ENCODE measurements around the gene BRINP3.

Gene BRINP3

DNA sequence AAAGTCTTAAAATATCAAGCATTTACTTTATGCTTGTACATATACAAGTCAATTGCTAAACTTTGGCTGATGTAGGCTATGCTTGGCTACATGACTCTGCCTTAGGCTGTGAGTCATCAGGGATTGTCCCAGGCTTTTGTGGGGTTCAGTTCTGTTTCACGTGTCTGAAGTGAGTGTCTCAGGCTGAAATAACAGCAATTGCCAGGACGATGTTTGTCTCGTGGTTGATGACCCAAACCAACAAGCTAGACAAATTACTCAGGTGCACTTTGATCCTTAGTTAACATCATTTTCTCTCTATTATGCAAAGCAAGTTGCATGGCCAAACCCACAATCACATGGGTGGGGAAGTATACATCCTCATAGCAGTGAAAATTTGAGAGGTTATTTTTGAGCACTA is 410.1 kb downstream of the BRINP3 start:
- DNase-seq, result no peak
- TF ChIP-seq, protein P1, sequence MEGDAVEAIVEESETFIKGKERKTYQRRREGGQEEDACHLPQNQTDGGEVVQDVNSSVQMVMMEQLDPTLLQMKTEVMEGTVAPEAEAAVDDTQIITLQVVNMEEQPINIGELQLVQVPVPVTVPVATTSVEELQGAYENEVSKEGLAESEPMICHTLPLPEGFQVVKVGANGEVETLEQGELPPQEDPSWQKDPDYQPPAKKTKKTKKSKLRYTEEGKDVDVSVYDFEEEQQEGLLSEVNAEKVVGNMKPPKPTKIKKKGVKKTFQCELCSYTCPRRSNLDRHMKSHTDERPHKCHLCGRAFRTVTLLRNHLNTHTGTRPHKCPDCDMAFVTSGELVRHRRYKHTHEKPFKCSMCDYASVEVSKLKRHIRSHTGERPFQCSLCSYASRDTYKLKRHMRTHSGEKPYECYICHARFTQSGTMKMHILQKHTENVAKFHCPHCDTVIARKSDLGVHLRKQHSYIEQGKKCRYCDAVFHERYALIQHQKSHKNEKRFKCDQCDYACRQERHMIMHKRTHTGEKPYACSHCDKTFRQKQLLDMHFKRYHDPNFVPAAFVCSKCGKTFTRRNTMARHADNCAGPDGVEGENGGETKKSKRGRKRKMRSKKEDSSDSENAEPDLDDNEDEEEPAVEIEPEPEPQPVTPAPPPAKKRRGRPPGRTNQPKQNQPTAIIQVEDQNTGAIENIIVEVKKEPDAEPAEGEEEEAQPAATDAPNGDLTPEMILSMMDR (IDR thresholded peaks at IDR 0.05; ENCODE audit: low read depth, low read length), result no peak
- Histone ChIP-seq H3K4me1 (no peaks in the 10 kb centered on the region), H3K9me3 (no peaks in the 10 kb centered on the region), H3K4me3 (ENCODE audit: low read depth, low read length) (no peak overlapping the region), H3K36me3 (no peaks in the 10 kb centered on the region), H3K27me3 (no peaks in the 10 kb centered on the region)

DNA sequence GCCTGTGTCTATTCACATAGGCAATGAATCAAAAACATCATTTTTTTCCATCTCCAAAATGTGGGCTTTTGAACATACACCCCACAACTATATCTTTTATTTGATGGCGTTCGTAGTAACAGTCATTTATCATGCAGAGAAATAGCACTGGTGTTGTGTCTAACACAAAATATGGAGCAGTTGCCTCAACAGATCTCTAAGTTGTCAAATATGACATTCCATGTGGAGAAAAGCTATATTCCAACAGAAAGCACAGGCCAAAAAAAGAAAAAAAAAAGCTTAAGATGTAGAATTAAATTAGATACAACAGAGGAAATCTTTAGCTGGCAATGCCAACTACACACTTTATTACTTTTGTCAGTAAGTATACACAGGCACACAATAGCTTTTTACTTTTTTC is 411.7 kb downstream of the BRINP3 start:
- H3K36me3 ChIP-seq, result no peaks in the 10 kb centered on the region
- DNase-seq, result no peak
- no peaks in the 10 kb centered on the region for H3K9me3 ChIP-seq
- TF ChIP-seq, protein P1 (IDR thresholded peaks at IDR 0.05; ENCODE audit: low read depth, low read length), result no peak
- H3K27me3 ChIP-seq, result no peaks in the 10 kb centered on the region
- H3K4me3 ChIP-seq (ENCODE audit: low read depth, low read length), result no peak overlapping the region
- no peaks in the 10 kb centered on the region for H3K4me1 ChIP-seq

DNA sequence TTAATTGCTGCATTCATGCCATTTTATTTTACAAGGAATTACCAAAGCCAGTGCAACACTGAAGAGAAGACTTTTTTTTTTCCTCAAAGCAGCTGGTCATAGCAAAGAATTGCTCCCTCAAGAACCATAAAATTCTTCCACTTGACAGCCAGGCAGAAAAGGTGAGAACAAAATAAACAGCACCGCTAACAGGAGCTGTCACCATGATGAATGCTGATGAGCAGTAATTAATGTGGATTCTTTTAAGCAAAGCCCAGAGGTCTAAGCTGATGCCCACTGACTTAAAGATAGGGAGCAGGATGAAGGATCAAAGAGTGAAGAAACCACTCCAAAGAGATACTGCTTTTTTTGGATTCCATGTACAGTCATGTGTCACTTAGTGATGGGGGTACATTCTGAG is 428.4 kb downstream of the BRINP3 start:
- H3K36me3 ChIP-seq, result no peaks in the 10 kb centered on the region
- H3K27me3 ChIP-seq, result no peaks in the 10 kb centered on the region
- TF ChIP-seq, protein P1 (IDR thresholded peaks at IDR 0.05; ENCODE audit: low read depth, low read length), result no peak
- H3K4me1 ChIP-seq, result no peaks in the 10 kb centered on the region
- DNase-seq, result no peak
- no peaks in the 10 kb centered on the region for H3K9me3 ChIP-seq
- H3K4me3 ChIP-seq (ENCODE audit: low read depth, low read length), result no peak overlapping the region
